Renal pelvis (tissue), 4 donors: ENCODE measurements around the gene MERTK. TPM values are rescaled to one million over a fixed set of nuclear protein-coding genes. Genes with fewer than 3 reads are reported as not detected.
"Not testable (repeated sequence)": the region's sequence is repeated elsewhere in the genome, so short reads cannot be mapped to it uniquely, and the experiment has no call there.

Source experiments
- DNase-seq: peaks from one replicate; pipeline ENCODE4 v3.0.0-alpha.2; 2013
- polyA plus RNA-seq, 3 donors: library from polyadenylated mRNA; unstranded; fragments of 120-200 nt; gene quantifications; one replicate each; pipeline ENCODE4 v1.2.1, GENCODE V29; 2013; ENCODE audit not compliant: insufficient read length in 3 of 3

Gene MERTK
- polyA plus RNA-seq, 3 donors = 18.3 to 24.4 (median 19.9) TPM

DNA sequence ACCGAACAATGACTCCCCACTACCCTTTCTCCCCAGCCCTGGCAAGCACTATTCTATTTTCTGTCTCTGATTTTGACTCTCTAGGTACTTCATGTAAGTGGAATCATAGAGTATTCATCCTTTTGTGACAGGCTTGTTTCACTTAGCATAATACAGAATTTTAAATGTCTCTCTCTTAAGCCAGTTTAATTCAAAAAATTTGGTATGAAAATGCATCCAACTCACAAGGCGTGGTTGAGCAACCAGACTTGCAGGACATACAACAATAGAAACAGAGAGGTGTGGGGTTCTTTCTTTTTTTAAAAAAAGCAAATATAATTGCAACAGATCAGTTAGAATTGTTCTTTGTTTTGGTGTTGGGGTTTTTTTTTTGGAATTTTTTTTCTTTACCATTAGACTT lies 109.1 kb downstream of the MERTK start:
- DNase-seq = no peak

DNA sequence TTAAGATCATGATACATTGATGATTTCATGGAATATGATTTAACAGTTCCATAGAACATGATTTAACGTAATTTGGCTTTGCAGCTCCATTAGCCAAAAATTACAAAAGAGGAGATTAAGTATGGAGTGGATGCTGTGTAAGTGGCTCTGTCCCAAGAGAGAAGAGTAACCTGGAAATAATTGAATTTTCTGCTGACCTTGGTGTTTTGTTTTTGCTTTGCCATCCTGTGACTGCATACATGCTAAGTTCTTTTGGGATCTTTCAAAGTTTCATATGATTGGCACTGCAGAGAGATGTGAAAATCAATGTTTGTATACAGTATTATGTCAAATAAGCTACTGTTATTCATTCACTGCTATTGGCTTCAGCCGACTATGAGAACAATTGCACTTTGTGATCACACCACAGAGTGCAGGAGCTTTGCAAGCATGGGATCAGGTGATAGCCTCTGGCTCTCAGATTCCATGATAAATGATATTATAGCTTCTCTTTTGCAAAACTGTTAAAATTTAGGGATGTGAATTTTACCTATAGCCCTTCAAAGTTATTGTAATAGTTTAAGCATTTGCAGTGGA lies 110.6 kb downstream of the MERTK start:
- no peak for DNase-seq

DNA sequence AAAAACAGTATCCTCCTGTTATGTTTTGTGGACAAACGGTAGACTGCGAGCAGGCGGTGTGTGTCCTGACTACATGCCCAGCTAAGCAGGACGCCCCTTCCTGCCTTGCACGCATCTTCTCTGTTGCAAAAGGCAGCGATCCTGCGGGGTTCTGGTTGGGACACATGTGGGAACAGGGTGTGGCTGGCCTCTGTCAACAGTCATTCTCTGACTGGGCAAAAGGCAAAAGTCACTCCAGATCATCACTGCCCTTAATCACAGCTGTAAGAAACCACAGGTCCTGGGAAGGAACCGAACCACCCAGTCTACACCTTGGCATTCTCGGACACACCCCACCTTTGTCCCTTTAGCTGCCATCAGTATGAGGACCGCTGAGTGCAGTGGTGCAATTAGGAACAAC lies 112.3 kb downstream of the MERTK start:
- no peak for DNase-seq

DNA sequence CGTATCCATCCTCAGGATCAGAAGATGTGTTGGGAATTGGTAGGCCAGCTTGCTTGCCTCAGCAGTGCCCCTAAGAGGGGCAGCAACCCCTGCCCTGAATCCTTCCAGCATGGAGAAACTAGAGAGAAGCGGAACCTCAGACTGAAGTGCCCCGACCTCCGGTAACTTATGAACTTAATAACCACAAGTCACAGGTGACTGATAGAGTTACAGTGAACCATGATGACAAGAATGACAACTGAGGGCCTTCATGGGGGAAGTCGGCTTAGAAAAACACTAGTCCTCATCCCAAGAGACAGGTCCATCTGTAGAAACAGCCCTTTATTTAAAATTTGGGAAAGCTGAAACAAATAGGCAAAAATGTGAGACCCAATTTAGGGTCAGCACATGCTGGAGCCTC lies 114.1 kb downstream of the MERTK start:
- DNase-seq = no peak

DNA sequence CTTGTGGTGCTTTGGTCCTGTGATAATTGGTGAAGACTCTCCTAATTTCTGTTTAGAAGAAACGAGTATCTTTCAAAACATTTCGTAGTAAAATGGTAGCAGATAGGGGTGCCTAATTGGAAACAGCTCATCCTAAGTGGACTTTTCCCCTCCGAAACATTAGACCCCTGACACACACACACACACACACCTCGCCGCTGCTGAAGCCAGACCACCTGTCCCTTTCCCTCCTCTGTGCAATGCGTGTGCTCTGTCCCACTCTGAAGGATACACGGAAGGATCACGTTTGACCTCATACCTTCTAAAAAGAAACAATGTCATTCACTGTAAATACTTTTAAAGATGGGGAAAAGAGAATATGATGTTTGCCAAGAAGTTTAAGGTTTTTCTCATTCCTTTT lies 120.4 kb downstream of the MERTK start:
- DNase-seq = no peak

DNA sequence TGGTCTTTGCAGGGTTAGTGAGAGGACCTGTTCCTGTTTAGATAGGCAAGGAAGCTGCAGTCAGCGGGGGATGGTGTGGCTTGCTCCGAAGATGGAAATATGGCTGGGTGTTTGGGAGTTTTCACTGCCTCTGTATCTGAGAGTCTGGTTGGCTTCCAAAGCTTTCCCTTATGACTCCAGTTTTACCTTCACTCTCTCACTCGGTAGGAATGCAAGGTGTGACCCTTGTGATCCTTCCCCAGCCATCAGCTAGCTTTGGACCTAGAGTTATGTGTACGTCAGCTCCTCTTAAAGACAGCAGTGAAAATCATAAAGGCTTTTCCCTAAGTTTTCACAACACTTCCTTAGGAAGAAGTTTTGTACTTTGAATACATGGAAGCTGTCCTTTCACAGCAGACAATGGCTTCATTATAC lies 121.2 kb downstream of the MERTK start:
- no peak for DNase-seq

DNA sequence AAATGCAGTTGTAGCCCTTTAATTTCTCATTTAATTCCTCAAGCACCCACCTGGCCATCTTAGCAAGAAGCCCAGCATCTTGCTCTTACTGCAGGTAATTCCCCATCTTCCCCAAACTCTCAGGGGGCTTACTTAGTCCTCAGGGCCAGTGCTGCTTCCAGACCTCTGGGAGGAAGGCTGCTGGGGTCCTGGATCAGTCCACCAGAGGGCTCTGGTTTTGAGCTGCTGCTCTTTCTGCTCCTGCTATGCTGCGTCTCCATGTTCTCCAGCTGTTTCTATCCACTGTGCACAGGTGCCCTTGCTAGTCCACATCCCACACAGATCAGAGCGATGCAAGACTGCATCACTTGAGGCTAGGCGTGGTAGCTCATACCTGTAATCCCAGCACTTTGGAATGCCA lies 122.2 kb downstream of the MERTK start:
- DNase-seq = no peak

DNA sequence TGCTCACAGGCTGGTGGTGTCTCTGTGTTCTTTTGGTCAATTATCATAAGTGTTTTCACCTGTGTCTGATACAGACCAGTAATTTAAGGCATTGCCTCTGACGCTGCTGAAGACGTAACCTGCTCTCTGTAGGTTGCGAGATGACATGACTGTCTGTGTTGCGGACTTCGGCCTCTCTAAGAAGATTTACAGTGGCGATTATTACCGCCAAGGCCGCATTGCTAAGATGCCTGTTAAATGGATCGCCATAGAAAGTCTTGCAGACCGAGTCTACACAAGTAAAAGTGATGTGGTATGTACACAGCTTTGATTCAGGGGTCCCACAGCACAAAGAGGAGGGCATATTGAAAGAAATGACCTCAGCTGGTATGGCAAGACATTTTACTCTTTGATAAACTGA lies 122.9 kb downstream of the MERTK start:
- no peak for DNase-seq

DNA sequence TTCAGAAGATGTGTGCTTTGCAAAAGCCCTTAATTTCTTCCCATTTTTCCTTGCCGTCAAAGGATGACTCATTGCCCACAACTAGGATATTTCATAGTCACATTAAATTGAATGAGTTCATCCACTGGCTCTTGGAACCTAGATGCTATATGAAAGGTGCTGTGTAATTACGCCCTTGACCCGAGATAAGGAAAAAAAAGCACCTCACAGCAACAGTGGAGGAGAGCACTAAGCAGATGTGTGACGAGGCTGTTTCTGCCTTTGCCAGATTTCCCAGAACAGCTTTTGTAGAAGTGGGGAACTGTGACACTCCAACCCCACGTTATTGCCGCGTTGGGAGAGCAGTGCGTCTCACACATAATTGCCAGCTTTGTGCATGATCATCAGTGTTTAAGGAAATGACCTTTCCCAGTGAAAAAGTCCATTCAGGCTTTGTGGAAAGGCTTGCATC lies 123.4 kb downstream of the MERTK start:
- no peak for DNase-seq

DNA sequence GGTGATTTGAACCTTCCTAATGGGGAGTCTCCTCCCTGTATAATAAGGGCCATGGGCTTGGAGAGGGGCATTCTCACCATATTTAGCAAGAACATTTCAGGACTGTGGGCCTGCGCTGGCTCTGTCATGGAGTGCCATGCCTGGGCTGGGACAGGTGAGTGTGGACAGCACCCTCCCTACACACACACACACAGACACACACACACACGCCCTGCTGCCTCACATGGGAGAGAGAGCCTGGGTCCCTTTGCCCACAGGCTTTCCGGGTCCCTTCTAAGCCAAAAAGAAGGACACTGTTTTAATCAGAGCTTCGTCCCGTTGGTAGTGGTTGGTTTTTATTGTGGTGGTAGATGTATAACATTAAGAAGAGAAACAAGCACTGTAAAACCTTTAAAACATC lies 125.3 kb downstream of the MERTK start:
- DNase-seq = no peak

DNA sequence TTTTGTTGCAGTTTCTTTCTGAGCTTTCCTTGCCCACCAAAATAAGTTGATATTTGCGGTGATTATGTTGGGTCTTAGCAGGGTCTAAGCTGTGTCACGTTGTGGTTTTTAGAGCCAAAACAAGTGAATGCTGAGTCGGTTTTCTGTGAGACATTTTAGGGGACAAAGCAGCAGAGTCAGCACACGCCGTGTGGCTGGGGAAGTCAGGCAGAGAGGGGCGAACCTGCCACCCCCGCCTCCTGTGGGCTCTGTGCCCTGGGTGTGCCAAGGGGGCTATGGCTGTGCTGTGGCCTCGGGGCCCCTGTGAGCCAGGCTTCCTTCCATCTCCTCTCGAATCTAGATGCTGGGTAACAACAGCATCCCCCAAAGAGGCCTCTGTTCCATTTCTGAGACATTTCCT lies 125.8 kb downstream of the MERTK start:
- no peak for DNase-seq

DNA sequence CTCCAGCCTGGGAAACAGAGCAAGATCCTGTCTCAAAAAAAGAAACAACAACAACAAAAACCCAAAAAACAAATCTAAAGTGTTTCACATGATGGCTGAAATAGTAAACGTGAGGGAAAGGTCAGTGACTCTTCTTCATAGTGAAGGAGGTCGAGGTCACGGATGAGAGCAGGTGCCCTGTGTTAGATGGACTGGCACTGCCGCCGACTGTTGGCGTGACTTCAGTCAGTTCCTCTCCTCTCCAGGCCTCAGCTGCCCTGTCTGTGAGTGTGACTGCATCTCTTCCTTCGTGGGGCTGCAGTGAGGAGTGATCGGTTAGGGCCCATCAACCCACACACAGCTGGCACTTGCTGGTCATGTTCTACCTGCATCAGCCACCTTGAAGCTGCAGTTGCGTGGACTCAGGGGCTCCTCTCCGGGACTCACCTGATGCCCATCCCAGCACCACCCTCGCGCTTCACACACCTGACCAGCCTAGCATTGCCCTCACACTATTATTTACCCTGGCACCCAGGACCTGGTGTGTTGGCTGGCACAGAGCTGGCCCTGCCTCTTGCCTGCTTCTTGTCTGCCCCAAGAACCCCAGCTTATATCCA lies 126.6 kb downstream of the MERTK start:
- no peak for DNase-seq

DNA sequence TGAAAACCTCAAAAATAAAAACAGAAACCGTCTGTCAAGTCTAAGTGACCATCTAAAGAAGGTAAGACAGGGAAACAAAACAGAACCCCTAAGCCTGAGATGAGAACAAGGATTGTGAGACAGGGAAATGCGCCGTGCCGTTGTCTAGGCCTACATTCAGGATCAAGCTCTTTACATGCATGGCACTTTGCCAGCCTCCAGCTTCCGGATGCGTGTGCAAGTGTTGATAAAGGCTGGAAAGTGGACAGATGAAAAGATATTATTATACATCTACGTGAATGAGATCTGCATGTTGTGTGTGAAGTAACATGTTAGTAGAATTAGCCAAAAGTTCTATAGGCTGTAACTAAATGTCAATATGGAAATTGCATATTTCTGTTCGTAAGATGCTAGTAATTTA lies 128.1 kb downstream of the MERTK start:
- DNase-seq = no peak

DNA sequence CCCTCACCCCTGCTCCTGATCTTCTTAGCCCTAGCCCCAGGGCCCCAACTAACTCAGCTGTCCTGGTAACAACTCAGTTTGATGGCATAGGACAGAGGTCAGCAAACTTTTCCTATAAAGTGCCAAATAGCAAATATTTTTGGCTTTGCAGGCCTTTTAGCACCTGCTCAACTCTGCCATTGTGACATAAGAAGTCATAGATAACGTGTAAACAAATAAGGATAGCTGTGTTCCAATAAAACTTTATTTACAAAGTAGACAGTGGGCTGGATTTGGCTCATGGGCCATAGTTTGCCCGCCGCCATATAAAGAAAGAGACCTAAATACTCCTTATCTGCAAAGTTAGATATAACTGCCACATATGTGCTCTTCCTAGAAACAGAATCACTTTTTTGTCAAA lies 129.4 kb downstream of the MERTK start:
- no peak for DNase-seq

DNA sequence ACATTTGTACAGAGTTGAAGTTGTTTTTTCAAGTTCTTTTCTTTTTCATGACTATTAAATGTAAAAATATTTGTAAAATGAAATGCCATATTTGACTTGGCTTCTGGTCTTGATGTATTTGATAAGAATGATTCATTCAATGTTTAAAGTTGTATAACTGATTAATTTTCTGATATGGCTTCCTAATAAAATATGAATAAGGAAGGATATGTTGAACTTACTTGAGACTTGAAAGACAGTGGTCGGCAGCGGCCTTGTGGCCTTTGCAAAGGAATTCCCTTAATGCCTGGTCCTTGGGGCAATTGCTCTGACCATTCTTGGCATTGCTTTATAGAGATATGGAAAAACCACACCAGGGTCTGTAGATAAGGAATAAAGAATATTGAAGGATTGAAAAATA lies 130.8 kb downstream of the MERTK start:
- DNase-seq = no peak

DNA sequence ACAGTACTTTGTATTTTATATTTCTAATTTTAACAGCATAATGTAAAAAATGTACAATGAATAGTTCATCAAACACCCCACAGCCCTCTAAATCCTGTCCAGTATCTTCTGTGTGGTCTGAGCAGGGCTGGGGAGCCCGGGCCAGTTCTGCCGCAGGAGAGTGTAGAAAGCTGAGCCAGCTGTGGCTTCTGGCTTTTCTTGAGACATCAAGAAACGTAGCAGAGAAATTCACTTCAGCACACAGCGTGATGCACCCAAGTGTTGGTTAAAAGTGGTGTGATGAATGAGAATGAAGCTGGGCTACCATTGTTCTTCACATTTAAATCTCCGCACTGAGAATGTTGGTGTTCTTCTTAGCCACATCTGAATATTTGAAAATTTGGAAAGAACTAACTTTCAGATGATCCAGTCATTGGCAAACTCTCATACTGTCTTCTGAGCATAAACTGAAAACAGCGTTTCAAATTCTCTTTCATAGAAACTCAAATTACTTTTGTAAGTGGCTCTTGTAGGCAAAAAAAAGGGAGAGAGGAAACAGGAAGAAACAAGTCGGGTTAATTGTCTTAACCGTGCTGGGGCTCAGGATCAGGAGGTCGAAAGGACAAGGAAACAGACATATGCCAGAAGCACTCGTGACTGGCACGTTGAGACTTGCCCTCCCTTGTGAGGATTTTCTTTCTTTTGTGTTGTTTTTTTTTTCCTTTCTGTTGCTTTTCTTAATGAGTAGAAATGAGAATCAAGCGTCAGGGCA lies 133.2 kb downstream of the MERTK start:
- no peak for DNase-seq

DNA sequence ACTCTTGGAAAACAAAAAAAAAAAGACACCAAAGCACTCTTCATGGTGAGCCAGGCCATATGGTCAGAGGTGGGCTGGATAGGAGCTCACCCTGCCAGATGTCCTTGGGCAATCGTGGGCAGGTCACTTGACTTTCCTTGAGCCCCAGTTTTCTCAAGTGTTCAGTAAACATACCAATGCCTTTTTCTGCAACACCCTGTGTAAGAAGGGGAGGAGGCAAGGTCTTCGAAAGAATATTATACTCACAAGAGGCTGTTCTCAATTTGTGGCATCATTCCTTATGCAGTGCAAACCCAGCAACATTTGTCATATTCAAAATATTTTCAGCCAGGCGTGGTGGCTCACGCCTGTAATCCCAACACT lies 133.8 kb downstream of the MERTK start:
- DNase-seq = no peak

DNA sequence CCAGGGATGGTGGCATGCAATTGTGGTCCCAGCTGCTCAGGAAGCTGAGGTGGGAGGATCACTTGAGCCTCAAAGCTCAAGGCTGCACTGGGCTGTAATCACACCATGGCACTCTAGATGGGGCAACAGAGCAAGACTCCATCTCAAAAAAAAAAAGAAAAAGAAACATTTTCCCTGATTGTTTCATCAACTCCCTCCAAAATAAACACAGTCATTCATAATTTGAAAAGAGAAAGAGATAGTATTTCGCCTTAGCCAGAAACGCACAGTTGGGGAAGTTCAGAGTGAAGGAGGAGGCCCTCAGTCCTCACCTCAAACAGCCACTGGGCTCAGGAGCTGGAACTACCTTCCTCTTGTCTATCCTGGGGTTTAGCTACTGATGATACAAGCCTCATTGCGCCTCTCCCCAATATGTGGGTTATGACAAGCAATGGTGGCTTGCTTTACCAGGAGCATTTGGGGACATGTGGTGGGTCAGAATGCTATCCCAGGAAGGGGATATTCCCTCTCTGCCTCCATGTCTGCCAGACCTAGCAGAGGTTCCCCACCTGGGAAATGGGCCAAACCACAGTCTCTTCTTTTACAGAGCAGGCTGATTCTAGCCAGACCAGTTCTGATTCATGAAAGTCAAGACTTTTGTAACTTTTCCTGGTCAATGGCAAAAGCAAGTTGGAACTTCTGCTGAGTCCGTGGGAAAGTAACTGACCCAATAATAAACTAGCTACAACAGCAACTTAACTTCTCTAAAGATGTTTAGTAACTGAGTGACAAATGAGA lies 134.5 kb downstream of the MERTK start:
- no peak for DNase-seq

DNA sequence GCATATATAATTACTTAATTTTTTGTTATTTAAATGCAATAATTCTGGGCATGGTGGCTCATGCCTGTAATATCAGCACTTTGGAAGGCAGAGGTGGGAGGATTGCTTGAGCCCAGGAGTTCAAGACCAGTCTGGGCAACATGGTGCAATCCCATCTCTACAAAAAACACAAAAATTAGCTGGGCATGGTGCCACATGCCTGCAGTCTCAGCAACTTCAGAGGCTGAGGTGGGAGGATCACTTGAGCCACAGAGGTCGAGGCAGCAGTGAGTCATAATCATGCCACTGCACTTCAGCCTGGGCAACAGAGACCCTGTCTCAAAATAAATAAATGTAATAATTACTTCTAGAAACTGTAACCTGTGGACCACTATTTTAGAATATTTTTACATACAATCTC lies 135.2 kb downstream of the MERTK start:
- no peak for DNase-seq

DNA sequence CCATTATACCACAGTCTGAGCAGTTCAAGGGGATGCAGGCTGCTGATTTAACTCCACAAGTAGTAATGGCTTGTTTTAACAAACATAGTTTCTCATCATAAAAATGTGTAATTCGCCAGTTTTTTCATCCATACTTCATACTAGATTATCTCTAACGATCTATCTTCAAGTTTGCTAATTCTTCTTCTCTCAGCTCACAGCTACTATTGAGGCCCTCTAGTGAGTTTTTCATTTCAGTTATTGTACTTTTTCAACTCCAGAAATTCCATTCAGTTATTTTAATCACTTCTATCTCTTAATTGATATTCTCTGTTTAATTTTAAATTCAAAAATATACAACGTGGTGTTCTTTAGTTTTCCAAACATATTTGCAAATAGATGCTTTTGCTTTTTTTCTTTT lies 136.5 kb downstream of the MERTK start:
- no peak for DNase-seq

DNA sequence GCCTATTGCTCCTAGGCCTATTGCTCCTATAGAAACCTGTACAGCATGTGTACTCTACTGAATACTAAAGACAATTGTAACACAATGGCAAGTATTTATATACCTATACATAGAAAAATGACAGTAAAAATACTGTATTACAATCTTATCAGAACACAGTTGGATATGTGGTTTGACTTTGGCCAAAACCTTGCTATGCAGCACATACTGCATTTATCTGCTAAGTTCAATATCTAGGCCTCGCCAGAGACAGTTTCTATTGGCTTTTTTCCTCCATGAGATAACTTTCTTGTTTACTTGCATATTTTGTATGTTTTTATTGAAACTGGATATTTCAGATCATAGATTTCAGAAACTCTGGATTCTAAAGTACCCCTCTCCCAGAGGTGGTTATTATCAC lies 137.4 kb downstream of the MERTK start:
- DNase-seq = no peak

DNA sequence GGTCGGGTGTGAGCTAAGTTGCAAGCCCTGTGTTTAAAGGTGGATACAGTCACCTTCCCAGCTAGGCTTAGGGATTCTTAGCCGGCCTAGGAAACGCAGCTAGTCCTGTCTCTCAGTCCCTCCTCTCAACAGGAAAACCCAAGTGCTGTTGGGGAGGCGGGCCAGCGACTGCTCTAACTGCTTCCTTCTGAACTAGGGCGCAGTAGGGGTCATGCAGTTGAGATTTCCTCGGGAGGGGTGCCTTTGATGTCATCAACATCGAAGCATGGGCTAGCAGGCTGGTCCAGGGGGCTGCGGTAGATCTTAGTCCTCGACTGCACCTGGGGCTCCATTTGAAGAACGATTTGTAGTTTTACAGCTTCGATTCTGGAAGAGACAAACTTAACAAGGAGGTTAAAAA lies 141.1 kb downstream of the MERTK start:
- not testable (repeated sequence) for DNase-seq

DNA sequence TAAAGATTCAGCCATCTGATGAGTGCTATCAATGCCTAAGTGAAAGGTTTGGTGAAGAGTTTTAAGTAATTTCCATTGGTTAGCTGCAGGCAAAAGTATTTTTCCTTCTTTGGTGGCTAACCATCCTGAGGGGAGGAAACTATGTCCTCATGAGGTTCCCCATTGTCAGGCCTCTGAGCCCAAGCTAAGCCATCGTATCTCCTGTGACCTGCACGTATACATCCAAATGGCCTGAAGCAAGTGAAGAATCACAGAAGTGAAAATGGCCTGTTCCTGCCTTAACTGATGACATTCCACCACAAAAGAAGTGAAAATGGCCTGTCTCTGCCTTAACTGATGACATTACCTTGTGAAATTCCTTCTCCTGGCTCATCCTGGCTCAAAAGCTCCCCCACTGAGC lies 141.7 kb downstream of the MERTK start:
- not testable (repeated sequence) for DNase-seq
